Hematopoietic multipotent progenitor cell treated with erythropoietin and hydrocortisone succinate and interleukin-3 and kit ligand, for 8 days (in vitro differentiated cells): Measurements from ENCODE around the gene RAB8A.
"Not testable (repeated sequence)": the region's sequence is repeated elsewhere in the genome, so short reads cannot be mapped to it uniquely, and the experiment has no call there.

ENCODE experiments used
- DNase-seq: peaks from one replicate; pipeline ENCODE4 v3.0.0-alpha.2; 2015

Gene RAB8A

GRCh38 chr19:16143399-16144215, 31.9 kb downstream of the RAB8A start, which contains the start of gene HSH2D:
Gene HSH2D (plus strand): TSS chr19:16143685. CDS start chr19:16148751, 5,066 bp downstream.
- peak; percentile 59 for DNase-seq

GRCh38 chr19:16144216-16144581, 32.5 kb downstream of the RAB8A start:
- no peak for DNase-seq

- no peak for DNase-seq
Observed at GRCh38 chr19:16146112-16146511, 34.4 kb downstream of the RAB8A start.

- DNase-seq = no peak
Observed at GRCh38 chr19:16148443-16149229, 36.9 kb downstream of the RAB8A start.

GRCh38 chr19:16153582-16154336, 42.1 kb downstream of the RAB8A start:
- DNase-seq = peak; percentile 80

GRCh38 chr19:16154557-16154956, 42.9 kb downstream of the RAB8A start:
- no peak for DNase-seq

GRCh38 chr19:16155128-16155527, 43.4 kb downstream of the RAB8A start:
- DNase-seq = no peak

- DNase-seq = no peak
Observed at GRCh38 chr19:16156904-16157303, 45.2 kb downstream of the RAB8A start.

GRCh38 chr19:16157601-16158000, 45.9 kb downstream of the RAB8A start:
- no peak for DNase-seq

GRCh38 chr19:16159655-16160054, 48.0 kb downstream of the RAB8A start:
- DNase-seq = no peak

GRCh38 chr19:16160445-16160942, 48.8 kb downstream of the RAB8A start:
- no peak for DNase-seq

- DNase-seq = peak; percentile 33
Observed at GRCh38 chr19:16160943-16161560, 49.4 kb downstream of the RAB8A start.

- DNase-seq = no peak
Observed at GRCh38 chr19:16161840-16162239, 50.2 kb downstream of the RAB8A start.

- no peak for DNase-seq
Observed at GRCh38 chr19:16164222-16164890, 52.7 kb downstream of the RAB8A start.

GRCh38 chr19:16166417-16166816, 54.7 kb downstream of the RAB8A start:
- DNase-seq = no peak

- DNase-seq = no peak
Observed at GRCh38 chr19:16167055-16167454, 55.4 kb downstream of the RAB8A start.

GRCh38 chr19:16168465-16169081, 56.9 kb downstream of the RAB8A start:
- DNase-seq = peak; percentile 60

- no peak for DNase-seq
Observed at GRCh38 chr19:16170134-16170533, 58.4 kb downstream of the RAB8A start.

GRCh38 chr19:16175954-16176353, 64.3 kb downstream of the RAB8A start:
- DNase-seq = no peak

- not testable (repeated sequence) for DNase-seq
Observed at GRCh38 chr19:16178866-16179265, 67.2 kb downstream of the RAB8A start.

- DNase-seq = no peak
Observed at GRCh38 chr19:16180611-16181010, 68.9 kb downstream of the RAB8A start.
